ENCODE results near the gene COA7.

DNA sequence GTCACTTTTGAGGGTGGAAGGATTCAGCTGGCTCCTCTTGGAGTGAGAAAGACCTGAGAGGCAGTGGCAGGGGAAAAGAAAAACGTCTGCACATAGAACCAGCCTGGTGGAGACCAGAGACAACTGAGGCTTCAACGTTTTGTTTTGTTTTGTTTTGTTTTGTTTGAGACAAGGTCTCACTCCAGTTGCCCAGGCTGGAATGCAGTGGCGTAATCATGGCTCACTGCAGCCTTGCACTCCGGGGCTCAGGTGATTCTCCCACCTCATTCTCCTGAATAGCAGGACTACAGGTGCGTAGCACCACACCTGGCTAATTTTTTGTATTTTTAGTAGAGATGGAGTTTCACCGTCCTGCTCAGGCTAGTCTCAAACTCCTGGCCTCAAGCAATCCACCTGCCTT, 52.9 kb downstream of the COA7 start:
- TF ChIP-seq, protein P1, sequence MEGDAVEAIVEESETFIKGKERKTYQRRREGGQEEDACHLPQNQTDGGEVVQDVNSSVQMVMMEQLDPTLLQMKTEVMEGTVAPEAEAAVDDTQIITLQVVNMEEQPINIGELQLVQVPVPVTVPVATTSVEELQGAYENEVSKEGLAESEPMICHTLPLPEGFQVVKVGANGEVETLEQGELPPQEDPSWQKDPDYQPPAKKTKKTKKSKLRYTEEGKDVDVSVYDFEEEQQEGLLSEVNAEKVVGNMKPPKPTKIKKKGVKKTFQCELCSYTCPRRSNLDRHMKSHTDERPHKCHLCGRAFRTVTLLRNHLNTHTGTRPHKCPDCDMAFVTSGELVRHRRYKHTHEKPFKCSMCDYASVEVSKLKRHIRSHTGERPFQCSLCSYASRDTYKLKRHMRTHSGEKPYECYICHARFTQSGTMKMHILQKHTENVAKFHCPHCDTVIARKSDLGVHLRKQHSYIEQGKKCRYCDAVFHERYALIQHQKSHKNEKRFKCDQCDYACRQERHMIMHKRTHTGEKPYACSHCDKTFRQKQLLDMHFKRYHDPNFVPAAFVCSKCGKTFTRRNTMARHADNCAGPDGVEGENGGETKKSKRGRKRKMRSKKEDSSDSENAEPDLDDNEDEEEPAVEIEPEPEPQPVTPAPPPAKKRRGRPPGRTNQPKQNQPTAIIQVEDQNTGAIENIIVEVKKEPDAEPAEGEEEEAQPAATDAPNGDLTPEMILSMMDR (IDR thresholded peaks at IDR 0.05), result no peak
- no peak for TF ChIP-seq POLR2A (IDR thresholded peaks at IDR 0.05)
